H9 (cell line): ENCODE measurements around the gene TCERG1L. TPM values are rescaled to one million over a fixed set of nuclear protein-coding genes. Genes with fewer than 3 reads are reported as not detected.

Experiments
- DNase-seq: peaks from one replicate; pipeline ENCODE4 v3.0.0-alpha.2; 2017
- H2AFZ ChIP-seq: one replicate; pipeline ENCODE4 v1.6.1; 2013; ENCODE audit warnings: mild to moderate bottlenecking, low read length, control low read depth, moderate library complexity
- H2AK5ac ChIP-seq: 2 replicates; pipeline ENCODE4 v1.6.1; 2013; ENCODE audit warnings: low read length, control low read depth, mixed read lengths; ENCODE audit not compliant: insufficient read length
- H2BK120ac ChIP-seq: one replicate; pipeline ENCODE4 v1.6.1; 2013; ENCODE audit warnings: low read depth, mild to moderate bottlenecking, low read length, control low read depth, inconsistent platforms; ENCODE audit not compliant: poor library complexity, severe bottlenecking
- H2BK12ac ChIP-seq: 2 replicates; pipeline ENCODE4 v1.6.1; 2013; ENCODE audit warnings: low read length, control low read depth, mixed read lengths, low read depth; ENCODE audit not compliant: insufficient read length
- H2BK15ac ChIP-seq: 2 replicates; pipeline ENCODE4 v1.6.1; 2013; ENCODE audit warnings: low read depth, low read length, control low read depth
- H2BK20ac ChIP-seq: one replicate; pipeline ENCODE4 v1.6.1; 2013; ENCODE audit warnings: low read depth, mild to moderate bottlenecking, low read length, control low read depth, inconsistent platforms; ENCODE audit not compliant: poor library complexity, severe bottlenecking
- H2BK5ac ChIP-seq: 2 replicates; pipeline ENCODE4 v1.6.1; 2013; ENCODE audit warnings: low read length, control low read depth, mixed read lengths; ENCODE audit not compliant: insufficient read length
- H3K14ac ChIP-seq: 2 replicates; pipeline ENCODE4 v1.6.1; 2013; ENCODE audit warnings: low read length, control low read depth; ENCODE audit not compliant: insufficient read depth
- H3K18ac ChIP-seq: 2 replicates; pipeline ENCODE4 v1.6.1; 2013; ENCODE audit warnings: low read depth, mild to moderate bottlenecking, mixed read lengths, low read length, control low read depth; ENCODE audit not compliant: insufficient read length
- H3K23ac ChIP-seq: 2 replicates; pipeline ENCODE4 v1.6.1; 2013; ENCODE audit warnings: low read length, control low read depth, mixed read lengths, low read depth; ENCODE audit not compliant: insufficient read length
- H3K23me2 ChIP-seq: 2 replicates; pipeline ENCODE4 v1.6.1; 2013; ENCODE audit warnings: low read depth, mild to moderate bottlenecking, mixed read lengths, low read length, control low read depth; ENCODE audit not compliant: insufficient read length, poor library complexity, severe bottlenecking
- H3K27ac ChIP-seq: 2 replicates; pipeline ENCODE4 v1.5.1; 2013; ENCODE audit warnings: low read length, control low read depth, mixed read lengths, low read depth; ENCODE audit not compliant: insufficient read length
- H3K27me3 ChIP-seq: 2 replicates; pipeline ENCODE4 v1.6.1; 2013; ENCODE audit warnings: low read length, control low read depth, inconsistent platforms; ENCODE audit not compliant: insufficient read depth
- H3K4ac ChIP-seq: 2 replicates; pipeline ENCODE4 v1.6.1; 2013; ENCODE audit warnings: low read depth, mild to moderate bottlenecking, control low read depth, inconsistent platforms, low read length, moderate library complexity
- H3K4me1 ChIP-seq: 2 replicates; pipeline ENCODE4 v1.6.1; 2013; ENCODE audit warnings: low read length, control low read depth, inconsistent platforms; ENCODE audit not compliant: insufficient read depth
- H3K4me2 ChIP-seq: 2 replicates; pipeline ENCODE4 v1.6.1; 2013; ENCODE audit warnings: low read length, control low read depth, mixed read lengths; ENCODE audit not compliant: insufficient read length, insufficient read depth
- H3K56ac ChIP-seq: 2 replicates; pipeline ENCODE4 v1.6.1; 2013; ENCODE audit warnings: low read depth, mild to moderate bottlenecking, mixed read lengths, low read length, control low read depth; ENCODE audit not compliant: insufficient read length
- H3K79me1 ChIP-seq: 2 replicates; pipeline ENCODE4 v1.6.1; 2013; ENCODE audit warnings: low read depth, mild to moderate bottlenecking, moderate library complexity, low read length, control low read depth, inconsistent platforms; ENCODE audit not compliant: insufficient read depth, poor library complexity, severe bottlenecking
- H3K79me2 ChIP-seq: 2 replicates; pipeline ENCODE4 v1.6.1; 2013; ENCODE audit warnings: low read length, control low read depth, inconsistent platforms; ENCODE audit not compliant: insufficient read depth
- H3K9ac ChIP-seq: 2 replicates; pipeline ENCODE4 v1.6.1; 2013; ENCODE audit warnings: low read length, control low read depth, mixed read lengths; ENCODE audit not compliant: insufficient read length; ENCODE audit errors: extremely low read depth
- H3K9me3 ChIP-seq: one replicate; pipeline ENCODE4 v1.6.1; 2013; ENCODE audit warnings: low read depth, low read length, inconsistent platforms; ENCODE audit not compliant: control insufficient read depth
- H3T11ph ChIP-seq: one replicate; pipeline ENCODE4 v1.6.1; 2013; ENCODE audit warnings: mild to moderate bottlenecking, low read length, control low read depth, inconsistent platforms
- H4K20me1 ChIP-seq: one replicate; pipeline ENCODE4 v1.6.1; 2013; ENCODE audit not compliant: control insufficient read depth, insufficient read length, insufficient read depth
- H4K5ac ChIP-seq: 2 replicates; pipeline ENCODE4 v1.6.1; 2013; ENCODE audit warnings: low read depth, mild to moderate bottlenecking, mixed read lengths, low read length, control low read depth; ENCODE audit not compliant: insufficient read length
- H4K8ac ChIP-seq: replicated peaks from 2 replicates; pipeline ENCODE4 v1.6.1; 2013; ENCODE audit warnings: low read length, control low read depth, mixed read lengths, low read depth; ENCODE audit not compliant: insufficient read length
- H4K91ac ChIP-seq: 2 replicates; pipeline ENCODE4 v1.6.1; 2013; ENCODE audit warnings: low read depth, mild to moderate bottlenecking, moderate library complexity, mixed read lengths, low read length, control low read depth; ENCODE audit not compliant: insufficient read length
- H3K27ac Mint-ChIP-seq, 3 experiments: 2 replicates in 2 of 3; 3 replicates in 1 of 3; pipeline ENCODE4 v1.8.0; 2020 to 2021; ENCODE audit warnings: mixed read lengths in 3 of 3, mild to moderate bottlenecking in 1 of 3, moderate library complexity in 1 of 3
- H3K27me3 Mint-ChIP-seq: 2 replicates; pipeline ENCODE4 v1.8.0; 2021; ENCODE audit warnings: low read depth, mild to moderate bottlenecking, moderate library complexity, mixed read lengths
- H3K36me3 Mint-ChIP-seq, 3 experiments: 2 replicates in 2 of 3; 3 replicates in 1 of 3; pipeline ENCODE4 v1.8.0; 2020 to 2021; ENCODE audit warnings: low read depth in 3 of 3, mixed read lengths in 3 of 3; ENCODE audit not compliant: insufficient read depth in 1 of 3
- H3K4me1 Mint-ChIP-seq, 2 experiments: 2 replicates each; pipeline ENCODE4 v1.8.0; 2020; ENCODE audit warnings: mixed read lengths in 2 of 2
- H3K4me3 Mint-ChIP-seq, 2 experiments: 2 replicates in 1 of 2; 3 replicates in 1 of 2; pipeline ENCODE4 v1.8.0; 2020 to 2021; ENCODE audit warnings: mild to moderate bottlenecking in 2 of 2, mixed read lengths in 2 of 2, moderate library complexity in 1 of 2
- H3K9me3 Mint-ChIP-seq, 2 experiments: 2 replicates in 1 of 2; 3 replicates in 1 of 2; pipeline ENCODE4 v1.8.0; 2020; ENCODE audit warnings: mild to moderate bottlenecking in 2 of 2, mixed read lengths in 2 of 2, moderate library complexity in 1 of 2
- WGBS: extraction: QIAGEN DNeasy Blood & Tissue Kit; methylation state at CpG from one replicate; pipeline ENCODE4 v1.1.7; 2013; ENCODE audit warnings: missing lambda C conversion rate, low lambda C conversion rate, mixed read lengths; ENCODE audit not compliant: insufficient read length; ENCODE audit errors: extremely low coverage; 5-methylcytosine and 5-hydroxymethylcytosine counted together
- total RNA-seq: library from RNA; stranded (reverse); gene quantifications from 2 replicates; pipeline ENCODE4 v1.2.1, GENCODE V29; 2021
- TF ChIP-seq, protein P1 (sequence below): fragments of 200-600 bp; sonication (generic); conservative IDR thresholded peaks from 3 replicates; pipeline ENCODE4 v1.8.0; 2021; ENCODE audit warnings: antibody characterized with exemption, mild to moderate bottlenecking

Gene TCERG1L
- total RNA-seq, 1 experiment from 2014 or later = 3.3 TPM

DNA sequence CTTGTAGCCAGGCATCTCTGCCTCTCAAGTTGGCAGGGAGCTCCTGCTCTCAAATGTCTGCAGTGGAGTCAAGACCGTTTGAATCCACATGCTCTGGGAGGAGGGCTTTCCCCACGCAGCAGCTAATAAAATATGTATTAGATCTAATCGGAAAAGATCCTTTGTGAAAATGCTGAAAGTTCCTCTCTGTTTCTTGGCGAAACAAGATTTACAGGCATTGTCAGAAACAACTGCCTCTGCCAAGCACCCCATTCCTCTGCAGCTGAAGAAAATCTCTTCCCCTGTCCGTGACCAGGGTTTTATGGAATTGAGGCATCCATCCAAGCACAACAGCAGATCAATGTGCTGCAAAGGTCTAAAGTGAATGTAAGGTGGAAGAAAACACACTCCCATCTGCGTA, 165.8 kb downstream of the TCERG1L start:
- Histone ChIP-seq H3K4me2 (no peak overlapping the region), H4K5ac (no peak overlapping the region), H3K27ac (no peak overlapping the region), H3K79me2 (no peaks in the 10 kb centered on the region), H2BK5ac (no peak overlapping the region), H2AFZ (no peak overlapping the region), H3K23ac (no peak overlapping the region), H4K91ac (no peak overlapping the region), H2AK5ac (no peak overlapping the region), H2BK15ac (no peak overlapping the region), H3K27me3 (no peaks in the 10 kb centered on the region), H4K20me1 (no peaks in the 10 kb centered on the region), H2BK120ac (no peak overlapping the region), H3K9me3 (no peaks in the 10 kb centered on the region), H3K23me2 (no peaks in the 10 kb centered on the region), H3K4me1 (no peaks in the 10 kb centered on the region), H3K56ac (no peak overlapping the region), H3T11ph (no peak overlapping the region), H3K14ac (no peak overlapping the region), H3K9ac (no peak overlapping the region), H4K8ac (no peak overlapping the region), H3K79me1 (no peaks in the 10 kb centered on the region), H2BK20ac (no peak overlapping the region), H3K18ac (no peak overlapping the region), H3K4ac (no peak overlapping the region), H2BK12ac (no peak overlapping the region)
- H3K36me3 Mint-ChIP-seq = peaks cover 6 to 18% (median 11%) of the 10 kb centered on the region in 3 experiments
- peaks cover 2 to 15% of the 10 kb centered on the region in 2 experiments for H3K9me3 Mint-ChIP-seq
- WGBS = no CpG with 5 or more reads among the region's 6 CpGs
- peaks cover 2% of the 10 kb centered on the region; the same call in 1 of the 2 replicates for H3K27me3 Mint-ChIP-seq
- no peak overlapping the region for H3K4me3 Mint-ChIP-seq
- peaks cover 25 to 44% of the 10 kb centered on the region in 2 experiments for H3K4me1 Mint-ChIP-seq
- H3K27ac Mint-ChIP-seq = peak overlapping the region in 1 of 3 experiments; percentile 87; a peak in 2 of 7 replicates
- TF ChIP-seq, protein P1, sequence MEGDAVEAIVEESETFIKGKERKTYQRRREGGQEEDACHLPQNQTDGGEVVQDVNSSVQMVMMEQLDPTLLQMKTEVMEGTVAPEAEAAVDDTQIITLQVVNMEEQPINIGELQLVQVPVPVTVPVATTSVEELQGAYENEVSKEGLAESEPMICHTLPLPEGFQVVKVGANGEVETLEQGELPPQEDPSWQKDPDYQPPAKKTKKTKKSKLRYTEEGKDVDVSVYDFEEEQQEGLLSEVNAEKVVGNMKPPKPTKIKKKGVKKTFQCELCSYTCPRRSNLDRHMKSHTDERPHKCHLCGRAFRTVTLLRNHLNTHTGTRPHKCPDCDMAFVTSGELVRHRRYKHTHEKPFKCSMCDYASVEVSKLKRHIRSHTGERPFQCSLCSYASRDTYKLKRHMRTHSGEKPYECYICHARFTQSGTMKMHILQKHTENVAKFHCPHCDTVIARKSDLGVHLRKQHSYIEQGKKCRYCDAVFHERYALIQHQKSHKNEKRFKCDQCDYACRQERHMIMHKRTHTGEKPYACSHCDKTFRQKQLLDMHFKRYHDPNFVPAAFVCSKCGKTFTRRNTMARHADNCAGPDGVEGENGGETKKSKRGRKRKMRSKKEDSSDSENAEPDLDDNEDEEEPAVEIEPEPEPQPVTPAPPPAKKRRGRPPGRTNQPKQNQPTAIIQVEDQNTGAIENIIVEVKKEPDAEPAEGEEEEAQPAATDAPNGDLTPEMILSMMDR = no peak
- no peak for DNase-seq
